ENCODE data around the gene PTPRE.

PTPRE gene

DNA sequence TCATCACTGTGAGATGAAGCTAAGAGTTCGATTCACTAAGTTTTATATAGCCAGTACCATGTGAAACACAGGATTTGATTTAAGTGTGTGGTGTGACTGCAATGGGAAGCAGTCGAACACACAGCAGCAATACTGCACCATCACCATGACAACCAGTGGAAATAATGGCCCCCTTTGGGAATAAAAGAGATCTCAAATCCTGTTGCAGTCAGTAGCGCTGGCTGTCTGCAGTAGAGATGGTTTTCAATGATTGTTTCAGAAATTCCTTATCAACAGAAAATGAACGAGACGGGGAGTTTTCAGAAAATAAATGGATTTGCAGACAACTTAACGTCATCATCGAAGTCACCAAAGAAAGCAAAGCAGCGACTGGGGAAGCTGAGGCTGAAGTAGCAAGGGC, 91.0 kb downstream of the PTPRE start:
- no peak for DNase-seq (ENCODE audit: extremely low spot score)
- TF ChIP-seq CTCF (IDR thresholded peaks at IDR 0.05; ENCODE audit: control extremely low read depth, extremely low read depth, low read depth, missing control alignments) = no peak
- POLR2A ChIA-PET = no interaction called here
- CTCF ChIA-PET = no interaction called here

- CTCF ChIA-PET = no interaction called here
These were observed 91.7 kb downstream of the PTPRE start for GRCh38 chr10:127998501-127999144.

DNA sequence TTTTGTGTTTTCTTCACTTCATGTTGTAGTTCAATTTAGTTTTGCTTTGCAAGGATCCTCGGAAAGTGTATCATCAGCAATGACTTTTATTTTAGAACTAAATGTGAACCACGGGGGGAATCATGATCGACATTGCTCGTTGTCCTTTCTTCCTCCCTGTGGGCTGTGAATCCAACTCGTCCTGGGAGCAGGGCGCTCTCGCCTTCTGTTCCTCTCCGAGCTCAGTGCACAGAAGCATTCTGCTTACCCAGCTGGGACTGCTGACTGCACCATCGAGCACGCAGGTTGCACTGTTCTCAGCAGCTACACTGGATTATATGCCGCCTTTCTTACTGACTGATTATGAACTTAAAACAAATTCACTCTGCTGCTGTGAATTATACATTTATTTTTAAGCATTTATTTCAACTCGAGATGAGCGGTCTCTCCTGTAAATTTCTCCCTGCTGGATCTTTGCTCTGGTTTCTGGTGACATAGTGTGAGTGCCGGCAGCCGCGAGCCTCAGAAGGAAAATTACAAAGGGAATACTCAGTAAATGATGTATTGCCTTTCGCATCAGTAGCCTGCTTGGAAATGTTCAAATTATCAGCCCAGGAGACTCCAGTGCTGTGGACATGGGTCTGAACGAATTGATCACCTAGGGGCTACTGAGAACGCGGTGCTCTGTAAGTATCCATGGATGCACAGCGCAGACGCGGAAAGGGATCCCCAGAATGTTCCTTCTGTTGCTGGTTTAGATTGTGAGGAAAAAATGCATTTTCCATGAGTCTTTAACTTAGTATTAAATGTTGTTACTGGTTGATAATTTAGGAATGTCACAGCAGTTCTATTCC, 92.6 kb downstream of the PTPRE start:
- no peak for TF ChIP-seq CTCF (IDR thresholded peaks at IDR 0.05; ENCODE audit: control extremely low read depth, extremely low read depth, low read depth, missing control alignments)
- CTCF ChIA-PET = interaction anchor here (1.4 to 1.5 kb wide), 2 partner anchors 10 to 12 kb away, joined by 4 to 10 read pairs; no protein-coding TSS in a partner anchor
- POLR2A ChIA-PET = no interaction called here
- no peak for DNase-seq (ENCODE audit: extremely low spot score)

More at GRCh38 chr10:127998501-127999144, 91.7 kb downstream of the PTPRE start:
- TF ChIP-seq CTCF (IDR thresholded peaks at IDR 0.05; ENCODE audit: control extremely low read depth, extremely low read depth, low read depth, missing control alignments) = no peak
- POLR2A ChIA-PET = no interaction called here
- no peak for DNase-seq (ENCODE audit: extremely low spot score)

DNA sequence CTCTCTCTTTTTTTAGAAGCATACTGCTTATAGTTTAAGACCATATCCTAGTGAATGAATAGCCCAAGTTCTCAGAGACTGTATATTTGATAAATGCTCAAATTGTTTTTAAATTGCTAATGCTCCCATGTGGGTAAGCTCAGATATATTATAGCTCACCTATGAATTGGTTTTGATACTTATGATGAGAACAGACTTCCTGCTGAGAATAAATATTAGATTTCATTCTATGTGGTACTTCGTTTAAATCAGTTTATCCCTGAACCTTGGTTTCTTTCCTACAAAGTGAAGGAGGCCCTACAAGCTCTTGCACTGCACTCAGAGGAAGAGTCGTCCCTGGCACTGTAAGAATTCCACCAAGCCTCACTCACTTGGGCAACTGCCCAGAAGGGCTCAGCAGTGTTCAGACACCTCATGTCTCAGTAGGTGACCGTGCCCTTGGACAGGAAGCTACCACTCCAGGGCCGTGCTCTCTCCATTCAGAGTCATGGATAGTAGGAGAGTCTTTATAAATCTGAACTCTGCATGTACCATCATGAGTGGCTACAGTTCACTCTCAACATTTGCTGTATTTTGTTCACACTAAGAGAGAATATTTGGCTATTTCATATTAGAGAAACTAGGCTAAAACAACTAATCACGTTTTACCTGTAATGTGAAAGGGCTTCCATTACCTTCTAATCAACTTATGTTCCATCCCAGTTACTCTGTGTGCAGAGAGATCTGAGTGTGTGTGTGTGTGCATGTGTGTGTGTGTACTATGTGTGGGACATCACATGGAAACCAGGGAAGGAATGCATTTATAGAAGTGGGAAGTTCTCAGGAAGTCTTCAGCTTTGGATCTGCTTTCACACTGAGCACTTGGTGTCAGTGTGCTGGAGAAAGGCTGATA, 93.8 kb downstream of the PTPRE start:
- POLR2A ChIA-PET = no interaction called here

DNA sequence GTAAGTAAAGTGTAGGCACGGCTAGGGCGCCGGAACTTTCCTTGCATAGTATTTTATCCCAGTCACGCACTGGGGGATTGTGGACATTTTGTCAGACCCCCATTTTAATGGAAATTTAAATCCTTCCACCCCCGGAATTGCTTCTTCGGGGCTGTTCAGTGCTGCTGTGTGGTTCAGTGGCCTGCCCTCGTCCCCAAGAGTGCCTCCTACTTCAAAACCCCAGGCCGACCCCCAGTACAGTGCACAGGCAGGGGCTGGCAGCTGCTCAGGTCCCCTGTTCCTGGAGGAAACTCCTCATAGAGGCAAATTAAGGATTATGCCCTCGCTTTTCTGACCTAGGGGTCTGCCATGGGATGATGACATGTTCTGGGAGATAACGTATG, 94.5 kb downstream of the PTPRE start:
- ChIA-PET POLR2A (no interaction called here), CTCF (interaction anchor here (1.4 to 1.8 kb wide), 3 partner anchors 8 to 68 kb away, joined by 4 to 10 read pairs (median 4); no protein-coding TSS in a partner anchor)
- no peak for TF ChIP-seq CTCF (IDR thresholded peaks at IDR 0.05; ENCODE audit: control extremely low read depth, extremely low read depth, low read depth, missing control alignments)
- no peak for DNase-seq (ENCODE audit: extremely low spot score)

More for the DNA sequence above, 93.8 kb downstream of the PTPRE start:
- TF ChIP-seq CTCF (IDR thresholded peaks at IDR 0.05; ENCODE audit: control extremely low read depth, extremely low read depth, low read depth, missing control alignments) = no peak
- no peak for DNase-seq (ENCODE audit: extremely low spot score)
- CTCF ChIA-PET = interaction anchor here (1.4 to 1.8 kb wide), 3 partner anchors 9 to 68 kb away, joined by 4 to 10 read pairs (median 4); no protein-coding TSS in a partner anchor

GRCh38 chr10:128001849-128002248, 94.9 kb downstream of the PTPRE start:
- CTCF ChIA-PET = interaction anchor here (1.8 kb wide), 1 partner anchor 67 kb away, joined by 4 read pairs; no protein-coding TSS in a partner anchor

More at GRCh38 chr10:128001849-128002248, 94.9 kb downstream of the PTPRE start:
- no peak for TF ChIP-seq CTCF (IDR thresholded peaks at IDR 0.05; ENCODE audit: control extremely low read depth, extremely low read depth, low read depth, missing control alignments)
- POLR2A ChIA-PET = no interaction called here
- DNase-seq (ENCODE audit: extremely low spot score) = no peak
